HCT116 (cell line): ENCODE data around the gene CRYBB1. TPM values are rescaled to one million over a fixed set of nuclear protein-coding genes. Genes with fewer than 3 reads are reported as not detected.

ENCODE experiments used
- ATAC-seq: fragments of 200-7000 bp; cut with Tn5 transposase; 2 replicates; pipeline ENCODE4 v1.9.1; 2020; ENCODE audit warnings: mild to moderate bottlenecking, moderate library complexity
- BruUV-seq: library from RNA; stranded (reverse); fragments of 400-500 nt; replicated peaks from 2 replicates; lab custom pipeline; 2021; lab: Mats Ljungman, UMichigan
- CTCF ChIA-PET: fragments of 300-600 bp; sonication (Branson Sonifier 250); formaldehyde crosslinking; loops from one replicate; lab custom pipeline; 2021; ENCODE audit warnings: antibody characterized with exemption; lab: Charles Lee
- POLR2A ChIA-PET: fragments of 300-600, 350-600 bp; sonication (Branson Sonifier 250); formaldehyde crosslinking; loops from one replicate; lab custom pipeline; 2021; ENCODE audit warnings: antibody characterized with exemption; lab: Charles Lee
- RAD21 ChIA-PET, 2 experiments: fragments of 300-600 bp; sonication (Branson Sonifier 250); formaldehyde crosslinking; loops; one replicate each; lab custom pipeline; 2023; ENCODE audit warnings: low total read pairs in 2 of 2; ENCODE audit not compliant: uncharacterized antibody in 2 of 2, unreplicated experiment in 2 of 2, low non-redundant PET in 1 of 2; lab: Charles Lee
- DNase-seq: peaks from one replicate; pipeline ENCODE4 v3.0.0-alpha.2; 2010; ENCODE audit warnings: low read depth, low spot score
- H2AFZ ChIP-seq: fragments of 200-600 bp; shearing (Covaris generic), sonication (generic); 2 replicates; pipeline ENCODE4 v1.6.1; 2017; ENCODE audit warnings: low read depth, mixed run types, mixed read lengths, antibody characterized with exemption, low read length; ENCODE audit not compliant: poor library complexity, severe bottlenecking
- H3K27ac ChIP-seq: 2 replicates; pipeline ENCODE4 v1.5.1; 2012; ENCODE audit warnings: low read depth, low read length
- H3K27me3 ChIP-seq: fragments of 200-600 bp; sonication (generic); 2 replicates; pipeline ENCODE4 v1.6.1; 2016; ENCODE audit warnings: mixed run types, low read length, mixed read lengths; ENCODE audit not compliant: insufficient read depth
- H3K36me3 ChIP-seq, 2 experiments: fragments of 200-500 bp in 1 of 2; fragments of 200-600 bp in 1 of 2; sonication (Bioruptor generic) in 1 of 2; sonication (generic) in 1 of 2; 2 replicates each; pipeline versions ENCODE4 v1.5.1 to v1.6.1; 2014 to 2016; ENCODE audit warnings: low read length in 2 of 2, inconsistent platforms in 1 of 2, mixed read lengths in 1 of 2, mixed run types in 1 of 2; ENCODE audit not compliant: insufficient read depth in 2 of 2, control insufficient read depth in 1 of 2
- H3K4me1 ChIP-seq, 2 experiments: fragments of 200-600 bp in 1 of 2; sonication (generic) in 1 of 2; 2 replicates each; pipeline versions ENCODE4 v1.5.1 to v1.6.1; 2012 to 2017; ENCODE audit warnings: low read length in 2 of 2, inconsistent platforms in 1 of 2, mild to moderate bottlenecking in 1 of 2, mixed read lengths in 1 of 2, mixed run types in 1 of 2, moderate library complexity in 1 of 2; ENCODE audit not compliant: insufficient read depth in 2 of 2, control insufficient read depth in 1 of 2
- H3K4me2 ChIP-seq: fragments of 200-600 bp; sonication (generic); 2 replicates; pipeline ENCODE4 v1.6.1; 2017; ENCODE audit warnings: mixed run types, low read length, mixed read lengths
- H3K4me3 ChIP-seq, 2 experiments: fragments of 200-600 bp in 1 of 2; sonication (generic) in 1 of 2; replicated peaks in 1 of 2; 2 replicates each; pipeline ENCODE4 v1.5.1; 2011 to 2016; ENCODE audit warnings: low read length in 2 of 2, control low read depth in 1 of 2, low read depth in 1 of 2, mild to moderate bottlenecking in 1 of 2, mixed read lengths in 1 of 2, mixed run types in 1 of 2
- H3K79me2 ChIP-seq: fragments of 200-600 bp; sonication (generic); 2 replicates; pipeline ENCODE4 v1.6.1; 2017; ENCODE audit warnings: mild to moderate bottlenecking, mixed run types, low read length, moderate library complexity, mixed read lengths; ENCODE audit not compliant: insufficient read depth
- H3K9ac ChIP-seq: fragments of 200-600 bp; sonication (generic); 2 replicates; pipeline ENCODE4 v1.6.1; 2016; ENCODE audit warnings: low read length, mixed read lengths
- H3K9me2 ChIP-seq: fragments of 200-600 bp; sonication (generic), shearing (Covaris generic); 2 replicates; pipeline ENCODE4 v1.6.1; 2017; ENCODE audit warnings: mixed run types, mild to moderate bottlenecking, moderate library complexity; ENCODE audit not compliant: insufficient read depth
- H3K9me3 ChIP-seq, 2 experiments: fragments of 200-500 bp in 1 of 2; fragments of 200-600 bp in 1 of 2; sonication (Bioruptor generic) in 1 of 2; sonication (generic) in 1 of 2; 2 replicates each; pipeline ENCODE4 v1.6.1; 2014 to 2017; ENCODE audit warnings: low read length in 2 of 2, mixed read lengths in 2 of 2, inconsistent platforms in 1 of 2, low read depth in 1 of 2, mild to moderate bottlenecking in 1 of 2, mixed run types in 1 of 2, moderate library complexity in 1 of 2; ENCODE audit not compliant: control insufficient read depth in 1 of 2, insufficient read depth in 1 of 2
- H4K20me1 ChIP-seq: fragments of 200-600 bp; sonication (generic), shearing (Covaris generic); 2 replicates; pipeline ENCODE4 v1.6.1; 2017; ENCODE audit warnings: mixed run types, mild to moderate bottlenecking, moderate library complexity; ENCODE audit not compliant: insufficient read depth
- ATF3 ChIP-seq: IDR thresholded peaks from 2 replicates; pipeline ENCODE4 v1.6.1; 2012
- CTCF ChIP-seq, 3 experiments: fragments of 200-600 bp in 1 of 3; sonication (generic) in 1 of 3; IDR thresholded peaks in 2 of 3; conservative IDR thresholded peaks in 1 of 3; 2 replicates each; pipeline ENCODE4 v1.5.1; 2012 to 2017; ENCODE audit warnings: low read depth in 2 of 3, low read length in 2 of 3, antibody characterized with exemption in 1 of 3, borderline replicate concordance in 1 of 3, control low read depth in 1 of 3, mild to moderate bottlenecking in 1 of 3, mixed read lengths in 1 of 3, mixed run types in 1 of 3, moderate library complexity in 1 of 3; ENCODE audit not compliant: insufficient read depth in 1 of 3
- EGR1 ChIP-seq: IDR thresholded peaks from 2 replicates; pipeline ENCODE4 v1.6.1; 2012; ENCODE audit warnings: low read depth
- ELF1 ChIP-seq: IDR thresholded peaks from 2 replicates; pipeline ENCODE4 v1.6.1; 2012; ENCODE audit warnings: low read depth, borderline replicate concordance
- EZH2phosphoT487 ChIP-seq: fragments of 200-600 bp; IDR thresholded peaks from 2 replicates; pipeline ENCODE4 v1.6.1; 2018; ENCODE audit warnings: antibody characterized with exemption, borderline replicate concordance
- MAX ChIP-seq: IDR thresholded peaks from 2 replicates; pipeline ENCODE4 v1.6.1; 2012
- POLR2A ChIP-seq: IDR thresholded peaks from 2 replicates; pipeline ENCODE4 v1.7.0; 2011; ENCODE audit warnings: borderline replicate concordance; ENCODE audit not compliant: insufficient read depth, insufficient read length; ENCODE audit errors: extremely low read depth
- POLR2AphosphoS5 ChIP-seq: IDR thresholded peaks from 2 replicates; pipeline ENCODE4 v1.6.1; 2011; ENCODE audit warnings: mild to moderate bottlenecking, low read depth, low read length, moderate library complexity
- SRF ChIP-seq: IDR thresholded peaks from 2 replicates; pipeline ENCODE4 v1.6.1; 2012; ENCODE audit warnings: low read depth
- ZFX ChIP-seq: fragments of 450-650 bp; IDR thresholded peaks from 2 replicates; pipeline ENCODE4 v1.6.1; 2017
- ZNF274 ChIP-seq: fragments of 200-500 bp; sonication (Bioruptor generic); IDR thresholded peaks from 2 replicates; pipeline ENCODE4 v1.6.1; 2014; ENCODE audit warnings: mild to moderate bottlenecking, low read depth, low read length, inconsistent platforms
- intact Hi-C: fragments of 100-400 bp; cut with micrococcal nuclease; formaldehyde crosslinking; loops from 2 replicates; pipeline ENCODE4 v1.10.0; 2022
- total RNA-seq: library from RNA; stranded (reverse); gene quantifications from one replicate; pipeline ENCODE4 v1.2.1, GENCODE V29; 2021; ENCODE audit not compliant: unreplicated experiment

The CRYBB1 gene
- total RNA-seq, 1 experiment from 2014 or later, result not detected

- H3K27me3 ChIP-seq, result peaks cover 19% of the 10 kb centered on the region
- no peak for ATAC-seq
- no peaks in the 10 kb centered on the region for H3K36me3 ChIP-seq
- no peaks in the 10 kb centered on the region for H4K20me1 ChIP-seq
- no peak overlapping the region for H3K4me3 ChIP-seq
- intact Hi-C loops, result no loop called here
- H3K9ac ChIP-seq, result no peak overlapping the region
- H3K9me2 ChIP-seq, result no peaks in the 10 kb centered on the region
- H3K9me3 ChIP-seq, result no peaks in the 10 kb centered on the region
- H2AFZ ChIP-seq, result no peak overlapping the region
- no peak overlapping the region for H3K27ac ChIP-seq
- BruUV-seq, result no TSS peak
- TF ChIP-seq POLR2AphosphoS5, result no peak
- TF ChIP-seq EGR1, result no peak
- TF ChIP-seq SRF, result no peak
- no peak for TF ChIP-seq ZNF274
- no peak for TF ChIP-seq ATF3
- TF ChIP-seq ZFX, result no peak
- no peak for TF ChIP-seq EZH2phosphoT487
- no peak for TF ChIP-seq POLR2A
- no peak for TF ChIP-seq MAX
- no peak for TF ChIP-seq ELF1
- no peak for TF ChIP-seq CTCF (IDR thresholded peaks at IDR 0.05 in 2 of 3, conservative IDR thresholded peaks at IDR 0.05 in 1 of 3; ENCODE audit: borderline replicate concordance in 1 of 3, insufficient read depth in 1 of 3, low read depth in 2 of 3, low read length in 2 of 3)
- ChIA-PET CTCF (no interaction called here), RAD21 (no interaction called here), POLR2A (no interaction called here)
- no peak for DNase-seq
- no peaks in the 10 kb centered on the region for H3K4me1 ChIP-seq
- H3K4me2 ChIP-seq, result no peak overlapping the region
- no peaks in the 10 kb centered on the region for H3K79me2 ChIP-seq
These were observed 20.3 kb downstream of the CRYBB1 start for GRCh38 chr22:26597480-26597879.
